SK-N-SH treated with all-trans-retinoic acid at 6 μM for 48 hours (cell line): ENCODE data around the gene TRMT11.

Experiments used
- ATAC-seq: fragments of 200-7000 bp; cut with Tn5 transposase; 3 replicates; pipeline ENCODE4 v1.9.1; 2020; ENCODE audit warnings: mild to moderate bottlenecking, moderate library complexity
- ARNTL ChIP-seq: fragments of 450-650 bp; formaldehyde crosslinking; IDR thresholded peaks from 2 replicates; pipeline ENCODE4 v1.5.0; 2020; ENCODE audit warnings: low read depth, mild to moderate bottlenecking, moderate library complexity, borderline replicate concordance
- BACH2 ChIP-seq: fragments of 250-450 bp; sonication (Bioruptor Pico); IDR thresholded peaks from 2 replicates; pipeline ENCODE4 v1.9.0; 2021; ENCODE audit warnings: mild to moderate bottlenecking, borderline replicate concordance
- CSDC2 ChIP-seq: fragments of 250-450 bp; sonication (Bioruptor Pico); IDR thresholded peaks from 2 replicates; pipeline ENCODE4 v1.5.0; 2020; ENCODE audit warnings: mild to moderate bottlenecking, moderate library complexity
- ESRRG ChIP-seq: fragments of 250-450 bp; sonication (Bioruptor Pico); IDR thresholded peaks from 2 replicates; pipeline ENCODE4 v1.6.1; 2021; ENCODE audit warnings: mild to moderate bottlenecking
- GLIS3 ChIP-seq: fragments of 250-450 bp; sonication (Bioruptor Pico); IDR thresholded peaks from 2 replicates; pipeline ENCODE4 v1.5.0; 2020; ENCODE audit warnings: mild to moderate bottlenecking, moderate library complexity
- ISL1 ChIP-seq: fragments of 250-450 bp; sonication (Bioruptor Pico); IDR thresholded peaks from 2 replicates; pipeline ENCODE4 v2.1.2; 2022; ENCODE audit warnings: mild to moderate bottlenecking, moderate library complexity
- OSR1 ChIP-seq: fragments of 250-450 bp; sonication (Bioruptor Pico); IDR thresholded peaks from 2 replicates; pipeline ENCODE4 v1.8.0; 2022; ENCODE audit warnings: moderate library complexity, mild to moderate bottlenecking, inconsistent platforms
- PPARA ChIP-seq: fragments of 250-450 bp; sonication (Bioruptor Pico); IDR thresholded peaks from 2 replicates; pipeline ENCODE4 v1.5.0; 2020; ENCODE audit warnings: mild to moderate bottlenecking, borderline replicate concordance
- RARB ChIP-seq: fragments of 250-450 bp; sonication (Bioruptor Pico); IDR thresholded peaks from 2 replicates; pipeline ENCODE4 v1.8.0; 2021; ENCODE audit warnings: mild to moderate bottlenecking, moderate library complexity
- SNAI2 ChIP-seq: fragments of 250-450 bp; sonication (Bioruptor Pico); IDR thresholded peaks from 2 replicates; pipeline ENCODE4 v1.5.0; 2020; ENCODE audit warnings: mild to moderate bottlenecking, moderate library complexity
- TCF4 ChIP-seq: fragments of 250-450 bp; sonication (Bioruptor Pico); IDR thresholded peaks from 2 replicates; pipeline ENCODE4 v1.8.0; 2021; ENCODE audit warnings: mild to moderate bottlenecking, moderate library complexity, borderline replicate concordance
- TOX ChIP-seq: fragments of 250-450 bp; sonication (Bioruptor Pico); IDR thresholded peaks from 2 replicates; pipeline ENCODE4 v1.8.0; 2021; ENCODE audit warnings: mild to moderate bottlenecking, moderate library complexity, borderline replicate concordance
- ZC3H10 ChIP-seq: fragments of 250-450 bp; sonication (Bioruptor Pico); IDR thresholded peaks from 2 replicates; pipeline ENCODE4 v1.5.1; 2021; ENCODE audit warnings: mild to moderate bottlenecking, moderate library complexity
- ZFP3 ChIP-seq: fragments of 250-450 bp; sonication (Bioruptor Pico); IDR thresholded peaks from 2 replicates; pipeline ENCODE4 v1.5.0; 2020; ENCODE audit warnings: mild to moderate bottlenecking, moderate library complexity
- ZFP30 ChIP-seq: fragments of 450-650 bp; formaldehyde crosslinking; IDR thresholded peaks from 2 replicates; pipeline ENCODE4 v1.5.0; 2022; ENCODE audit warnings: mild to moderate bottlenecking, moderate library complexity
- ZNF565 ChIP-seq: fragments of 450-650 bp; formaldehyde crosslinking; conservative IDR thresholded peaks from 2 replicates; pipeline ENCODE4 v1.5.0; 2020; ENCODE audit warnings: low read depth, mild to moderate bottlenecking, moderate library complexity
- ZNF70 ChIP-seq: fragments of 450-650 bp; formaldehyde crosslinking; IDR thresholded peaks from 2 replicates; pipeline ENCODE4 v1.5.0; 2020; ENCODE audit warnings: mild to moderate bottlenecking, moderate library complexity
- ZNF8 ChIP-seq: fragments of 450-650 bp; formaldehyde crosslinking; IDR thresholded peaks from 2 replicates; pipeline ENCODE4 v1.5.0; 2020; ENCODE audit warnings: mild to moderate bottlenecking, moderate library complexity
- TF ChIP-seq, protein P1 (sequence below): fragments of 250-450 bp; sonication (Bioruptor Pico); IDR thresholded peaks from 2 replicates; pipeline ENCODE4 v1.5.0; 2020; ENCODE audit warnings: mild to moderate bottlenecking, moderate library complexity
- TF ChIP-seq, protein P2 (sequence below): fragments of 250-450 bp; sonication (Bioruptor Pico); IDR thresholded peaks from 2 replicates; pipeline ENCODE4 v1.5.1; 2021; ENCODE audit warnings: mild to moderate bottlenecking, moderate library complexity
- TF ChIP-seq, protein P3 (sequence below): fragments of 250-450 bp; sonication (Bioruptor Pico); IDR thresholded peaks from 2 replicates; pipeline ENCODE4 v1.5.1; 2020; ENCODE audit warnings: low read depth, mild to moderate bottlenecking, moderate library complexity
- TF ChIP-seq, protein P4 (sequence below): fragments of 250-450 bp; sonication (Bioruptor Pico); IDR thresholded peaks from 2 replicates; pipeline ENCODE4 v1.8.0; 2021; ENCODE audit warnings: low read depth, mild to moderate bottlenecking, moderate library complexity, borderline replicate concordance
- TF ChIP-seq, protein P5 (sequence below): fragments of 250-450 bp; sonication (Bioruptor Pico); IDR thresholded peaks from 2 replicates; pipeline ENCODE4 v1.8.0; 2020; ENCODE audit warnings: mild to moderate bottlenecking, moderate library complexity, borderline replicate concordance

Gene TRMT11

DNA sequence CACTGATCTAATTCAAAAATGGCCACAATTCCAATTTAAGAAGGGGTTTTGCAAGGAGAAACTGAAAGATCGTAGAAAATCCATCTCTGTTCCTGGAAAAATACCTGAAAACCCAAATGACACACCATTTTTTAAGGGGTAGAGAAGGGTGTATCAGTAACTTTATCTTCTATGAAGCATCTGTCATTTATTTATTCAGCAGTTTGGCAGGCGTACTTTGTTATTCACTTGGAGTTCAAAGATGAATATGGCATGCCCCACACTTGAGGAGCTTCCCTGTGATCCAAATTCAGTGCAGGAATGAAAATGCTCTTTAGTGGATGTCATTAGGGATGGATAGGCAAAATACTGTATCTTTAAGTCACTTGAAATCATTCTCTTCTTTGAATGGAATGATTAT is 22.5 kb upstream of the TRMT11 start:
- ATAC-seq, result no peak
- TF ChIP-seq SNAI2 (CRISPR knock-in tag) (no peak), ISL1 (CRISPR knock-in tag) (no peak), BACH2 (CRISPR knock-in tag) (no peak), CSDC2 (CRISPR knock-in tag) (no peak), GLIS3 (CRISPR knock-in tag) (no peak), ZFP3 (CRISPR knock-in tag) (no peak), ZNF8 (CRISPR knock-in tag) (no peak), OSR1 (CRISPR knock-in tag) (no peak), ZNF565 (CRISPR knock-in tag) (no peak), ESRRG (CRISPR knock-in tag) (no peak), TOX (no peak), RARB (CRISPR knock-in tag) (no peak), ZC3H10 (CRISPR knock-in tag) (no peak), ZNF70 (CRISPR knock-in tag) (no peak), ARNTL (CRISPR knock-in tag) (no peak), PPARA (CRISPR knock-in tag) (no peak), TCF4 (CRISPR knock-in tag) (no peak)
- TF ChIP-seq, protein P1, sequence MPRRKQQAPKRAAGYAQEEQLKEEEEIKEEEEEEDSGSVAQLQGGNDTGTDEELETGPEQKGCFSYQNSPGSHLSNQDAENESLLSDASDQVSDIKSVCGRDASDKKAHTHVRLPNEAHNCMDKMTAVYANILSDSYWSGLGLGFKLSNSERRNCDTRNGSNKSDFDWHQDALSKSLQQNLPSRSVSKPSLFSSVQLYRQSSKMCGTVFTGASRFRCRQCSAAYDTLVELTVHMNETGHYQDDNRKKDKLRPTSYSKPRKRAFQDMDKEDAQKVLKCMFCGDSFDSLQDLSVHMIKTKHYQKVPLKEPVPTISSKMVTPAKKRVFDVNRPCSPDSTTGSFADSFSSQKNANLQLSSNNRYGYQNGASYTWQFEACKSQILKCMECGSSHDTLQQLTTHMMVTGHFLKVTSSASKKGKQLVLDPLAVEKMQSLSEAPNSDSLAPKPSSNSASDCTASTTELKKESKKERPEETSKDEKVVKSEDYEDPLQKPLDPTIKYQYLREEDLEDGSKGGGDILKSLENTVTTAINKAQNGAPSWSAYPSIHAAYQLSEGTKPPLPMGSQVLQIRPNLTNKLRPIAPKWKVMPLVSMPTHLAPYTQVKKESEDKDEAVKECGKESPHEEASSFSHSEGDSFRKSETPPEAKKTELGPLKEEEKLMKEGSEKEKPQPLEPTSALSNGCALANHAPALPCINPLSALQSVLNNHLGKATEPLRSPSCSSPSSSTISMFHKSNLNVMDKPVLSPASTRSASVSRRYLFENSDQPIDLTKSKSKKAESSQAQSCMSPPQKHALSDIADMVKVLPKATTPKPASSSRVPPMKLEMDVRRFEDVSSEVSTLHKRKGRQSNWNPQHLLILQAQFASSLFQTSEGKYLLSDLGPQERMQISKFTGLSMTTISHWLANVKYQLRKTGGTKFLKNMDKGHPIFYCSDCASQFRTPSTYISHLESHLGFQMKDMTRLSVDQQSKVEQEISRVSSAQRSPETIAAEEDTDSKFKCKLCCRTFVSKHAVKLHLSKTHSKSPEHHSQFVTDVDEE (CRISPR knock-in tag), result no peak
- TF ChIP-seq, protein P2, sequence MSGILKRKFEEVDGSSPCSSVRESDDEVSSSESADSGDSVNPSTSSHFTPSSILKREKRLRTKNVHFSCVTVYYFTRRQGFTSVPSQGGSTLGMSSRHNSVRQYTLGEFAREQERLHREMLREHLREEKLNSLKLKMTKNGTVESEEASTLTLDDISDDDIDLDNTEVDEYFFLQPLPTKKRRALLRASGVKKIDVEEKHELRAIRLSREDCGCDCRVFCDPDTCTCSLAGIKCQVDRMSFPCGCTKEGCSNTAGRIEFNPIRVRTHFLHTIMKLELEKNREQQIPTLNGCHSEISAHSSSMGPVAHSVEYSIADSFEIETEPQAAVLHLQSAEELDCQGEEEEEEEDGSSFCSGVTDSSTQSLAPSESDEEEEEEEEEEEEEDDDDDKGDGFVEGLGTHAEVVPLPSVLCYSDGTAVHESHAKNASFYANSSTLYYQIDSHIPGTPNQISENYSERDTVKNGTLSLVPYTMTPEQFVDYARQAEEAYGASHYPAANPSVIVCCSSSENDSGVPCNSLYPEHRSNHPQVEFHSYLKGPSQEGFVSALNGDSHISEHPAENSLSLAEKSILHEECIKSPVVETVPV (CRISPR knock-in tag), result no peak

DNA sequence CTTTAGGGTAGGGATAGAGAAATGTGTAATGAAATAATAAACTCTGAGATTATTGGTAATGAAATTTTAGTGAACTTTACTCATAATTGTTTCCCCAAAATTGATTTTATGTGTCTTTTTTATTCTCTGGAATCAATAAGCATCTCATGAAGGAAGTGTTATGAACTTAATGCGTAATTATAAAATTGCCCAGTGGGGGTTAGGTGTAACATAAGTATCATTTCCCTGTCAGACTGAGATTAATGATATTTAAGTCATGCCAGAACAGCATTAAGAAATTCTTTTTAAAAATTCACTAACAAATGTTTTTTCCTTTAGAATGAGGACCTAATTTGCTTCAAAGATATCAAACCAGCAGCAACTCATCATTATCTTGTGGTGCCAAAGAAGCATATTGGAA is 19.8 kb upstream of the TRMT11 start:
- ATAC-seq, result no peak
- TF ChIP-seq, protein P3, sequence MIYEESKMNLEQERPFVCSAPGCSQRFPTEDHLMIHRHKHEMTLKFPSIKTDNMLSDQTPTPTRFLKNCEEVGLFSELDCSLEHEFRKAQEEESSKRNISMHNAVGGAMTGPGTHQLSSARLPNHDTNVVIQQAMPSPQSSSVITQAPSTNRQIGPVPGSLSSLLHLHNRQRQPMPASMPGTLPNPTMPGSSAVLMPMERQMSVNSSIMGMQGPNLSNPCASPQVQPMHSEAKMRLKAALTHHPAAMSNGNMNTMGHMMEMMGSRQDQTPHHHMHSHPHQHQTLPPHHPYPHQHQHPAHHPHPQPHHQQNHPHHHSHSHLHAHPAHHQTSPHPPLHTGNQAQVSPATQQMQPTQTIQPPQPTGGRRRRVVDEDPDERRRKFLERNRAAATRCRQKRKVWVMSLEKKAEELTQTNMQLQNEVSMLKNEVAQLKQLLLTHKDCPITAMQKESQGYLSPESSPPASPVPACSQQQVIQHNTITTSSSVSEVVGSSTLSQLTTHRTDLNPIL (CRISPR knock-in tag), result no peak
- TF ChIP-seq, protein P4, sequence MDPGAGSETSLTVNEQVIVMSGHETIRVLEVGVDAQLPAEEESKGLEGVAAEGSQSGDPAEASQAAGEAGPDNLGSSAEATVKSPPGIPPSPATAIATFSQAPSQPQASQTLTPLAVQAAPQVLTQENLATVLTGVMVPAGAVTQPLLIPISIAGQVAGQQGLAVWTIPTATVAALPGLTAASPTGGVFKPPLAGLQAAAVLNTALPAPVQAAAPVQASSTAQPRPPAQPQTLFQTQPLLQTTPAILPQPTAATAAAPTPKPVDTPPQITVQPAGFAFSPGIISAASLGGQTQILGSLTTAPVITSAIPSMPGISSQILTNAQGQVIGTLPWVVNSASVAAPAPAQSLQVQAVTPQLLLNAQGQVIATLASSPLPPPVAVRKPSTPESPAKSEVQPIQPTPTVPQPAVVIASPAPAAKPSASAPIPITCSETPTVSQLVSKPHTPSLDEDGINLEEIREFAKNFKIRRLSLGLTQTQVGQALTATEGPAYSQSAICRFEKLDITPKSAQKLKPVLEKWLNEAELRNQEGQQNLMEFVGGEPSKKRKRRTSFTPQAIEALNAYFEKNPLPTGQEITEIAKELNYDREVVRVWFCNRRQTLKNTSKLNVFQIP (CRISPR knock-in tag), result no peak
- TF ChIP-seq, protein P2 (CRISPR knock-in tag), result no peak
- no peak for TF ChIP-seq CSDC2 (CRISPR knock-in tag)
- no peak for TF ChIP-seq GLIS3 (CRISPR knock-in tag)
- TF ChIP-seq, protein P5, sequence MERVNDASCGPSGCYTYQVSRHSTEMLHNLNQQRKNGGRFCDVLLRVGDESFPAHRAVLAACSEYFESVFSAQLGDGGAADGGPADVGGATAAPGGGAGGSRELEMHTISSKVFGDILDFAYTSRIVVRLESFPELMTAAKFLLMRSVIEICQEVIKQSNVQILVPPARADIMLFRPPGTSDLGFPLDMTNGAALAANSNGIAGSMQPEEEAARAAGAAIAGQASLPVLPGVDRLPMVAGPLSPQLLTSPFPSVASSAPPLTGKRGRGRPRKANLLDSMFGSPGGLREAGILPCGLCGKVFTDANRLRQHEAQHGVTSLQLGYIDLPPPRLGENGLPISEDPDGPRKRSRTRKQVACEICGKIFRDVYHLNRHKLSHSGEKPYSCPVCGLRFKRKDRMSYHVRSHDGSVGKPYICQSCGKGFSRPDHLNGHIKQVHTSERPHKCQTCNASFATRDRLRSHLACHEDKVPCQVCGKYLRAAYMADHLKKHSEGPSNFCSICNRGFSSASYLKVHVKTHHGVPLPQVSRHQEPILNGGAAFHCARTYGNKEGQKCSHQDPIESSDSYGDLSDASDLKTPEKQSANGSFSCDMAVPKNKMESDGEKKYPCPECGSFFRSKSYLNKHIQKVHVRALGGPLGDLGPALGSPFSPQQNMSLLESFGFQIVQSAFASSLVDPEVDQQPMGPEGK (CRISPR knock-in tag), result no peak
- TF ChIP-seq ZFP30 (CRISPR knock-in tag), result no peak
- TF ChIP-seq SNAI2 (CRISPR knock-in tag), result no peak
- TF ChIP-seq RARB (CRISPR knock-in tag), result no peak
- TF ChIP-seq ISL1 (CRISPR knock-in tag), result no peak
